ENCODE data around the gene TMEM132E.

DNA sequence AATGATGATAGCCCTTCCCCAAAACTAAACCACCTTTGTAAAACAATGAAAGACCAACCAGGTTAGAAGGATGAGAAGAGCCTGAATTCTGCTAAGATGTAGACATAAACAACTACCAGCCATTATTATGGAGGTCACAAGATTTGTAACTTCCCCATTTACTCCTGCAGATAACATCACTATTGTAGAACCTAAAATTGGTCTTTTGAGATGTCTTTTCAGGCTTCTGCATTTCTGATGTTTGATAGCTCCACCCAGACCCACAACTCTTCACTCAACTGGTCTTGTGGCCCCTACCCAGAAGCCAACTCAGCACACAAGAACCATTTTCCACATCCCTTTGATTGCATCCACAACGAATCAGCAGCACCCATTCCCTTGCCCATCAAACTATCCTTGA lies 100.8 kb downstream of the TMEM132E start:
- TF ChIP-seq, protein P1, sequence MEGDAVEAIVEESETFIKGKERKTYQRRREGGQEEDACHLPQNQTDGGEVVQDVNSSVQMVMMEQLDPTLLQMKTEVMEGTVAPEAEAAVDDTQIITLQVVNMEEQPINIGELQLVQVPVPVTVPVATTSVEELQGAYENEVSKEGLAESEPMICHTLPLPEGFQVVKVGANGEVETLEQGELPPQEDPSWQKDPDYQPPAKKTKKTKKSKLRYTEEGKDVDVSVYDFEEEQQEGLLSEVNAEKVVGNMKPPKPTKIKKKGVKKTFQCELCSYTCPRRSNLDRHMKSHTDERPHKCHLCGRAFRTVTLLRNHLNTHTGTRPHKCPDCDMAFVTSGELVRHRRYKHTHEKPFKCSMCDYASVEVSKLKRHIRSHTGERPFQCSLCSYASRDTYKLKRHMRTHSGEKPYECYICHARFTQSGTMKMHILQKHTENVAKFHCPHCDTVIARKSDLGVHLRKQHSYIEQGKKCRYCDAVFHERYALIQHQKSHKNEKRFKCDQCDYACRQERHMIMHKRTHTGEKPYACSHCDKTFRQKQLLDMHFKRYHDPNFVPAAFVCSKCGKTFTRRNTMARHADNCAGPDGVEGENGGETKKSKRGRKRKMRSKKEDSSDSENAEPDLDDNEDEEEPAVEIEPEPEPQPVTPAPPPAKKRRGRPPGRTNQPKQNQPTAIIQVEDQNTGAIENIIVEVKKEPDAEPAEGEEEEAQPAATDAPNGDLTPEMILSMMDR (IDR thresholded peaks at IDR 0.05), result no peak
- no peak for TF ChIP-seq POLR2A (IDR thresholded peaks at IDR 0.05)
